ENCODE results near the gene LIX1L.

- no peak for TF ChIP-seq CTCF (IDR thresholded peaks at IDR 0.05)
- no peak for TF ChIP-seq POLR2A (IDR thresholded peaks at IDR 0.05)
Observed at GRCh38 chr1:145886390-145886789, 71.4 kb downstream of the LIX1L start.

Data from Peyer's patch (tissue), 4 donors.